NOMO-1 treated with DMSO at 0.1 percent for 48 hours (cell line): Measurements from ENCODE around the gene DRGX.
A peak's percentile ranks its signal among the peaks of the same experiment; 100 is the strongest.

ENCODE experiments used
- DNase-seq: peaks from one replicate; lab custom pipeline; 2025; ENCODE audit not compliant: unreplicated experiment; lab: John Stamatoyannopoulos, UW

Gene DRGX

GRCh38 chr10:49363309-49364031, 32.4 kb downstream of the DRGX start:
- no peak for DNase-seq

- peak; percentile 78 for DNase-seq
Observed at GRCh38 chr10:49362596-49363260, 33.2 kb downstream of the DRGX start.

GRCh38 chr10:49361735-49362568, 33.9 kb downstream of the DRGX start:
- DNase-seq = no peak

- no peak for DNase-seq
Observed at GRCh38 chr10:49361178-49361554, 34.7 kb downstream of the DRGX start.

GRCh38 chr10:49360271-49361177, 35.4 kb downstream of the DRGX start:
- no peak for DNase-seq

GRCh38 chr10:49359349-49360270, 36.3 kb downstream of the DRGX start:
- DNase-seq = no peak

- DNase-seq = no peak
Observed at GRCh38 chr10:49357910-49358309, 38.0 kb downstream of the DRGX start.

GRCh38 chr10:49356944-49357343, 38.9 kb downstream of the DRGX start:
- no peak for DNase-seq

- DNase-seq = no peak
Observed at GRCh38 chr10:49356181-49356580, 39.7 kb downstream of the DRGX start.

GRCh38 chr10:49355221-49355620, 40.7 kb downstream of the DRGX start:
- no peak for DNase-seq

- DNase-seq = no peak
Observed at GRCh38 chr10:49354593-49354992, 41.3 kb downstream of the DRGX start.

- DNase-seq = no peak
Observed at GRCh38 chr10:49353895-49354566, 41.9 kb downstream of the DRGX start.

- DNase-seq = no peak
Observed at GRCh38 chr10:49353026-49353894, 42.6 kb downstream of the DRGX start.

- DNase-seq = no peak
Observed at GRCh38 chr10:49352323-49352722, 43.6 kb downstream of the DRGX start.

- DNase-seq = no peak
Observed at GRCh38 chr10:49351669-49352068, 44.2 kb downstream of the DRGX start.

GRCh38 chr10:49350846-49351532, 44.9 kb downstream of the DRGX start:
- DNase-seq = no peak

- no peak for DNase-seq
Observed at GRCh38 chr10:49350138-49350537, 45.8 kb downstream of the DRGX start.

- DNase-seq = no peak
Observed at GRCh38 chr10:49349390-49349789, 46.5 kb downstream of the DRGX start.
